Measurements from ENCODE around the gene KIF5A. TPM values are rescaled to one million over a fixed set of nuclear protein-coding genes. Genes with fewer than 3 reads are reported as not detected.

Gene KIF5A
- total RNA-seq, 4 donors from 2014 or later: 0.08 to 1.2 (median 0.23) TPM

DNA sequence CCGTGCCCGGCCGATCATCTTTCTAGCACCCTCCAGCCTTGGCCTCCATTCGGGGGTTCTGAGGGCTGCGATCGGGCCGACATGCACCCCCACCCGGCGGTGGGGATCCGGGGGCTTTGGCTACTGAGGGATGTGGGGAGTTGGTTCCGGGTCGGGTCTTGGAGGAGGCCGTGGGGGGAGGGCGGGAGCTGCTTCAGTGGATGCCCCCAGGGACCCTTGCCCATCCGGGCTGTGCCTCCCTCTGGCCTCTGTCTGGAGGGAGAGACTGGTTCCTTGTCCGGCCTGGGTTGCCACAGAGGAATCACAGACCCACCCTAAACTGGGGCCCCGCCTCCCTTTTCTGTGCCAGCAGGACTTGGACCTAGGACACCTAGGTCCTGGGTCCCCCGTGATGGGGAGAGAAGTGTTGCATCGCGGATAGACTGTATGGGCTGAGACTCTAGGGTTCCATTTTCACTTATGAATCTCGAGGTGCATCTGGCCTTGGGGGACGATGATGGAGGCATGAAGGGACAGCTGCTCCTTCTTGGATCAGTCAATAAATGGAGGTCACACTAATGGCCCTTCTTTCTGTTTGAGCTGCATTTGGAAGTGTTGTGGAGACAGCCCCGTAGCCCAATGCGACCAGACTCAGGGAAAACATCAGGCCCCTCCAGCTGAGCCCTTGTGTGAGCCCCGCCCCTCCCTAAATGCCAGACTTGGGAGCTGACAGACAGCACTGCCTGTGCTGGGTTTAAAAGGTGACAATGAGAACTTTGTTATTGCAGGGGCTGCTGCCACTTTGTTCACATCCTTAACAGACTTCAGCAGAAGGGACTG, 55.4 kb downstream of the KIF5A start:
- TF ChIP-seq, protein P1, sequence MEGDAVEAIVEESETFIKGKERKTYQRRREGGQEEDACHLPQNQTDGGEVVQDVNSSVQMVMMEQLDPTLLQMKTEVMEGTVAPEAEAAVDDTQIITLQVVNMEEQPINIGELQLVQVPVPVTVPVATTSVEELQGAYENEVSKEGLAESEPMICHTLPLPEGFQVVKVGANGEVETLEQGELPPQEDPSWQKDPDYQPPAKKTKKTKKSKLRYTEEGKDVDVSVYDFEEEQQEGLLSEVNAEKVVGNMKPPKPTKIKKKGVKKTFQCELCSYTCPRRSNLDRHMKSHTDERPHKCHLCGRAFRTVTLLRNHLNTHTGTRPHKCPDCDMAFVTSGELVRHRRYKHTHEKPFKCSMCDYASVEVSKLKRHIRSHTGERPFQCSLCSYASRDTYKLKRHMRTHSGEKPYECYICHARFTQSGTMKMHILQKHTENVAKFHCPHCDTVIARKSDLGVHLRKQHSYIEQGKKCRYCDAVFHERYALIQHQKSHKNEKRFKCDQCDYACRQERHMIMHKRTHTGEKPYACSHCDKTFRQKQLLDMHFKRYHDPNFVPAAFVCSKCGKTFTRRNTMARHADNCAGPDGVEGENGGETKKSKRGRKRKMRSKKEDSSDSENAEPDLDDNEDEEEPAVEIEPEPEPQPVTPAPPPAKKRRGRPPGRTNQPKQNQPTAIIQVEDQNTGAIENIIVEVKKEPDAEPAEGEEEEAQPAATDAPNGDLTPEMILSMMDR (IDR thresholded peaks at IDR 0.05): no peak
- no peak for TF ChIP-seq POLR2A (IDR thresholded peaks at IDR 0.05)
- 10 to 13% methylated on average over 14 to 20 of the region's 25 CpGs for WGBS, 2 donors
- intact Hi-C loops (cut with DNase I; ENCODE audit: low total_unique reads): no loop called here
- peak overlapping the region; percentile 15 for H3K4me3 ChIP-seq (ENCODE audit: low read depth, poor library complexity, severe bottlenecking)
- DNase-seq (ENCODE audit: low spot score in 2 of 2): peak in 1 of 2 donors; percentile 92

DNA sequence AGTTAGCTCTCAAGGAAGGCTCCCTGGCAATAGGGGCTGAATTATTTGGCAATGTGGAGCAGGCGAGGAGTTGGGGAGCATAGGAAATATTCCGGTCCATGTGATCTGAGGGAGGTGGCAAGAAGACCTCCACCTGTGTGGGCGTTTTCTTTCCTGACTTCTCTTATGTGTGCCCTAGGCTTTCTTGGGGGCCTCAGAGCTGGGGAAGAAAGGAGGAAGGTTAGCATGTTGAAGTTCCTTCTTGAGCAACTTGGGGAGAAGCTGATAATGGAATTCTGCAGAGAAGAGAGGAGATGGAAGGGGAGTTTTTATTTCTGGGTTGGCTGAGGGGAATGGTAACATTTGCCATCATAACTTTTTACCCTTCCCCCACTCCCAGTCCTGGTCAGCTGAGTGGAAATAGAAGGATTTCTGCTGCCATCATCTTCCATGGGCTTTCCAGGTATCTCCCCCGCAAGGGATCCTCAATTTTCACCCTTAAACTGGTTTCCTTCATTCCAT, 56.0 kb downstream of the KIF5A start:
- H3K4me3 ChIP-seq (ENCODE audit: low read depth, poor library complexity, severe bottlenecking): no peak overlapping the region
- intact Hi-C loops (cut with DNase I; ENCODE audit: low total_unique reads): no loop called here
- TF ChIP-seq, protein P1 (IDR thresholded peaks at IDR 0.05): no peak
- no peak for TF ChIP-seq POLR2A (IDR thresholded peaks at IDR 0.05)
- DNase-seq (ENCODE audit: low spot score in 2 of 2): no peak
- 60 to 66% methylated on average over 4 of the region's 4 CpGs for WGBS, 2 donors

DNA sequence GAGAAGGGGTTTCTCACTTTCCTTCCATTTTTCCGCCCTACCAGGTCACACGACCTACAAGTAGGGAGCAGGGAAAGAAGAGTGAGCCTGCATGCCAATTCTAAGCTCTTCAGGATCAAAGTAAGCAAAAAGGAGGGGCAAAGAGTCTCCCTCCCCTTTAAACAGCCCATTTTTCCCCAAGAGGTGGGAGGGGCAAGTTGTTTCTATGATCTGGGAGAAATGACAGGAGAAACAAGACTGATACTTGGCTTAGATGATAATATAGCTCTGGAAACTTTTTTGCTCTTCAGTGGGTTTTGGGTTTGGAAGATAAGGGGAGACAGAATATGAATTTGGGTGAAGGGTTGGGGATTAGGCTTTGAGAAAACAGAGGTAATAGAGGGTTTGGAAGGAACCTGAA, 56.6 kb downstream of the KIF5A start:
- WGBS, 2 donors: 50 to 83% methylated on average over 2 of the region's 2 CpGs
- no peak overlapping the region for H3K4me3 ChIP-seq (ENCODE audit: low read depth, poor library complexity, severe bottlenecking)
- intact Hi-C loops (cut with DNase I; ENCODE audit: low total_unique reads): no loop called here
- TF ChIP-seq, protein P1 (IDR thresholded peaks at IDR 0.05): no peak
- no peak for TF ChIP-seq POLR2A (IDR thresholded peaks at IDR 0.05)
- DNase-seq (ENCODE audit: low spot score in 2 of 2): no peak

DNA sequence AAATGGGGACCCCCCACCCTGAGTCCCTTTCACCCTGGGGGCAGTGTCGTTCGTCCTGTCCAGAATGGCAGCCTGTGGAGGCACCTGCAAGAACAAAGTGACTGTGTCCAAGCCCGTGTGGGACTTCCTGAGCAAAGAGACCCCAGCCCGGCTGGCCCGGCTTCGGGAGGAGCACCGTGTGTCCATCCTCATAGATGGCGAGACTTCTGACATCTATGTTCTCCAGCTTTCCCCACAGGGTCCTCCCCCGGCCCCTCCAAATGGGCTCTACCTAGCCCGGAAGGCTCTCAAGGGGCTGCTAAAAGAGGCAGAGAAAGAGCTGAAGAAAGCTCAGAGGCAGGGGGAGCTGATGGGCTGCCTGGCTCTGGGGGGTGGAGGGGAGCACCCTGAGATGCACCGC, 57.0 kb downstream of the KIF5A start:
- DNase-seq (ENCODE audit: low spot score in 2 of 2): no peak
- no peak overlapping the region for H3K4me3 ChIP-seq (ENCODE audit: low read depth, poor library complexity, severe bottlenecking)
- intact Hi-C loops (cut with DNase I; ENCODE audit: low total_unique reads): no loop called here
- TF ChIP-seq, protein P1 (IDR thresholded peaks at IDR 0.05): no peak
- TF ChIP-seq POLR2A (IDR thresholded peaks at IDR 0.05): no peak
- 89 to 94% methylated on average over 10 to 11 of the region's 11 CpGs for WGBS, 2 donors

DNA sequence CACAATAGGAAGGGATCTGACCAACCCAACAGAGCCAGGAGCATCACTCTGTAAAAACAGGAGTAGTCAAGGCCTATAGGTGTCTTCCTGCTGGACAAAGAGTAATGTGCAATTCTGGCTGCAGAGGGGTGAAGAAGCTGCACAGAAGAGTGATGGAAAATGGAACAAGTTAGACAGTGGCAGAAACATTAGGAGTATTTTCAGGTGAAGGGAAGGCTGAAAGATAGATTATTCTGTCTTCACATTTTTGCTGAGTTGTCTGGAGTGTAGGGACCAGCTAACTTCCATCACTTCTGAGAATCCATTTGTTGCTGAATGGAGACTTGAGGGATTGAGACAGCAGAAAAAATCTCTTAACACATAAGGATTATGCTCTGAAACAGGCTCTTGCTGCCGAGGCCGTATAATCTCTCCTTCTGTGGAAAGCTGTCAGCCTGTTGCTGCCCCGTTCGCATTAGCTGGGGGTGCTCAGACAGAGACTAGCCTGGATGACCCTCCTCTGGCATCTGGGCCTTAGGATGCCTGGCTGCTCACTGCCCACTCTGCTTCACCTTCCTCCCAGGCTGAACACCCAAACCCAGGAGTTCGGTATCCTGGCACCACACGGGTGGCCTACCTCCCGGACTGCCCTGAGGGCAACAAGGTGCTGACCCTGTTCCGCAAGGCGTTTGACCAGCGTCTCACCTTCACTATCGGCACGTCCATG, 58.3 kb downstream of the KIF5A start:
- TF ChIP-seq, protein P1 (IDR thresholded peaks at IDR 0.05): no peak
- no peak for TF ChIP-seq POLR2A (IDR thresholded peaks at IDR 0.05)
- WGBS, 2 donors: 82 to 83% methylated on average over 12 of the region's 12 CpGs

More for the DNA sequence above, 58.3 kb downstream of the KIF5A start:
- no peak for DNase-seq (ENCODE audit: low spot score in 2 of 2)
- no peak overlapping the region for H3K4me3 ChIP-seq (ENCODE audit: low read depth, poor library complexity, severe bottlenecking)
- intact Hi-C loops (cut with DNase I; ENCODE audit: low total_unique reads): no loop called here

Data from lower leg skin (tissue), 4 donors.